Endothelial cell of umbilical vein (primary cell): ENCODE data around the gene CLDND1. TPM values are rescaled to one million over a fixed set of nuclear protein-coding genes. Genes with fewer than 3 reads are reported as not detected.

Experiments
- BruUV-seq: library from RNA; stranded (reverse); fragments of 400-500 nt; replicated peaks from 2 replicates; lab custom pipeline; 2021; lab: Mats Ljungman, UMichigan
- CTCF ChIA-PET: fragments of 300-600, 350-600 bp; sonication (Branson Sonifier 250); formaldehyde crosslinking; loops from one replicate; lab custom pipeline; 2021; ENCODE audit warnings: antibody characterized with exemption, inconsistent platforms; lab: Charles Lee
- POLR2A ChIA-PET: fragments of 300-600, 350-600 bp; sonication (Branson Sonifier 250); formaldehyde crosslinking; loops from one replicate; lab custom pipeline; 2021; ENCODE audit warnings: antibody characterized with exemption, inconsistent platforms; lab: Charles Lee
- DNase-seq: peaks from one replicate; pipeline ENCODE4 v3.0.0-alpha.2; 2011; ENCODE audit warnings: low read depth, low spot score
- FAIRE-seq: peaks from 2 replicates; lab custom pipeline; 2011; peaks lifted over from hg19 to GRCh38; lab: Jason Lieb, UNC
- H2AFZ ChIP-seq: 2 replicates; pipeline ENCODE4 v1.6.0; 2012; ENCODE audit warnings: low read depth, low read length, control low read depth, inconsistent platforms
- H3K27ac ChIP-seq: 2 replicates; pipeline ENCODE4 v1.5.1; 2011; ENCODE audit warnings: low read depth, mild to moderate bottlenecking, control low read depth, low read length, moderate library complexity; ENCODE audit not compliant: insufficient read depth
- H3K27me3 ChIP-seq, 2 experiments: 2 replicates each; pipeline versions ENCODE4 v1.6.0 to v1.6.1; 2011; ENCODE audit warnings: low read length in 2 of 2, mixed read lengths in 1 of 2; ENCODE audit not compliant: control insufficient read depth in 2 of 2, insufficient read depth in 2 of 2
- H3K36me3 ChIP-seq, 2 experiments: 2 replicates in 1 of 2; 3 replicates in 1 of 2; pipeline ENCODE4 v1.5.1; 2011; ENCODE audit warnings: low read length in 2 of 2, mild to moderate bottlenecking in 1 of 2, moderate library complexity in 1 of 2; ENCODE audit not compliant: control insufficient read depth in 2 of 2, insufficient read depth in 2 of 2; ENCODE audit errors: extremely low read depth in 1 of 2
- H3K4me1 ChIP-seq: 3 replicates; pipeline ENCODE4 v1.5.1; 2011; ENCODE audit warnings: mild to moderate bottlenecking, low read length; ENCODE audit not compliant: control insufficient read depth, insufficient read depth; ENCODE audit errors: extremely low read depth
- H3K4me2 ChIP-seq: 2 replicates; pipeline ENCODE4 v1.6.1; 2011; ENCODE audit warnings: low read length, control low read depth, mixed read lengths; ENCODE audit not compliant: insufficient read depth
- H3K4me3 ChIP-seq, 3 experiments: fragments of 200-600 bp in 1 of 3; sonication (generic), shearing (Covaris generic) in 1 of 3; replicated peaks in 1 of 3; 2 replicates each; pipeline ENCODE4 v1.5.1; 2011 to 2016; ENCODE audit warnings: control low read depth in 3 of 3, low read length in 3 of 3, mild to moderate bottlenecking in 2 of 3, inconsistent platforms in 1 of 3, low read depth in 1 of 3, moderate library complexity in 1 of 3; ENCODE audit not compliant: insufficient read depth in 1 of 3
- H3K79me2 ChIP-seq: 2 replicates; pipeline ENCODE4 v1.6.0; 2012; ENCODE audit warnings: low read length, inconsistent platforms; ENCODE audit not compliant: control insufficient read depth, insufficient read depth
- H3K9ac ChIP-seq: replicated peaks from 2 replicates; pipeline ENCODE3; 2011; ENCODE audit warnings: low read length, control low read depth; ENCODE audit not compliant: insufficient read depth; ENCODE audit errors: extremely low read depth
- H3K9me1 ChIP-seq: replicated peaks from 3 replicates; pipeline ENCODE4 v1.6.0; 2011; ENCODE audit warnings: mild to moderate bottlenecking, low read length; ENCODE audit not compliant: control insufficient read depth, insufficient read depth; ENCODE audit errors: extremely low read depth
- H3K9me3 ChIP-seq: replicated peaks from 2 replicates; pipeline ENCODE4 v1.5.1; 2012; ENCODE audit warnings: low read length, inconsistent platforms; ENCODE audit not compliant: control insufficient read depth, insufficient read depth
- H4K20me1 ChIP-seq: replicated peaks from 2 replicates; pipeline ENCODE3; 2011; ENCODE audit warnings: mild to moderate bottlenecking, low read length; ENCODE audit not compliant: control insufficient read depth, insufficient read depth; ENCODE audit errors: extremely low read depth
- EZH2 ChIP-seq: IDR thresholded peaks from 2 replicates; pipeline ENCODE4 v1.6.1; 2012; ENCODE audit warnings: borderline replicate concordance, low read depth, mild to moderate bottlenecking, moderate library complexity, low read length, inconsistent platforms; ENCODE audit not compliant: severe bottlenecking
- FOS ChIP-seq: IDR thresholded peaks from 2 replicates; pipeline ENCODE4 v1.6.1; 2011; ENCODE audit warnings: mild to moderate bottlenecking, low read length, moderate library complexity, borderline replicate concordance; ENCODE audit not compliant: insufficient read depth
- GATA2 ChIP-seq: IDR thresholded peaks from 2 replicates; pipeline ENCODE4 v1.7.0; 2011; ENCODE audit warnings: low read depth, mild to moderate bottlenecking, moderate library complexity, mixed read lengths, low read length; ENCODE audit not compliant: insufficient read length, insufficient read depth
- JUN ChIP-seq: IDR thresholded peaks from 2 replicates; pipeline ENCODE4 v1.6.1; 2011; ENCODE audit warnings: borderline replicate concordance, low read depth; ENCODE audit not compliant: insufficient read length, insufficient read depth
- MYC ChIP-seq: IDR thresholded peaks from one replicate; pipeline ENCODE4 v1.6.1; 2011; ENCODE audit warnings: mild to moderate bottlenecking, low read depth, low read length
- POLR2A ChIP-seq: IDR thresholded peaks from 2 replicates; pipeline ENCODE4 v1.6.1; 2012; ENCODE audit warnings: low read depth, mild to moderate bottlenecking, control low read depth, low read length
- POLR2AphosphoS5 ChIP-seq: IDR thresholded peaks from 2 replicates; pipeline ENCODE4 v1.6.1; 2012; ENCODE audit warnings: low read depth, mild to moderate bottlenecking, control low read depth, low read length, moderate library complexity; ENCODE audit not compliant: insufficient read depth
- dilution Hi-C: fragments of 300-500 bp; cut with MboI; formaldehyde crosslinking; loops from one replicate; pipeline ENCODE4 v1.15.0; 2019; ENCODE audit warnings: low sequenced_read_pairs; ENCODE audit not compliant: extremely low pct_ligation_motif_present
- intact Hi-C: fragments of 100-400 bp; cut with micrococcal nuclease; formaldehyde crosslinking; loops from one replicate; pipeline ENCODE4 v1.10.0; 2022
- polyA plus RNA-seq, 4 experiments: library from polyadenylated mRNA; depleted of rRNA in 3 of 4; stranded (reverse) in 3 of 4; unstranded in 1 of 4; fragments of >200 nt; gene quantifications; 2 replicates each; pipeline versions ENCODE4 v1.2.1 to v1.2.3, GENCODE V29; 2011 to 2012; ENCODE audit warnings: missing spikeins in 1 of 4
- total RNA-seq: library from RNA; stranded (reverse); gene quantifications from 2 replicates; pipeline ENCODE4 v1.2.3, GENCODE V29; 2021
- TF ChIP-seq, protein P1 (sequence below): IDR thresholded peaks from 2 replicates; pipeline ENCODE4 v1.6.1; 2011; ENCODE audit not compliant: insufficient read depth, insufficient read length
- TF ChIP-seq, protein P2 (sequence below), 2 donors: IDR thresholded peaks; 1 replicate in 1 of 2; 2 replicates in 1 of 2; pipeline ENCODE4 v1.5.1; 2011; ENCODE audit warnings: low read length in 2 of 2, mild to moderate bottlenecking in 2 of 2, moderate library complexity in 2 of 2, control low read depth in 1 of 2, inconsistent platforms in 1 of 2, low read depth in 1 of 2; ENCODE audit not compliant: insufficient read depth in 1 of 2; ENCODE audit errors: extremely low read depth in 1 of 2

The CLDND1 gene
- total and polyA plus RNA-seq, 2 donors (not counting 3 experiments of a cell fraction or from before 2014, with no cell fraction given) = 101 to 214 TPM

GRCh38 chr3:98514948-98515347, 7.8 kb downstream of the CLDND1 start:
- Histone ChIP-seq H4K20me1 (no peaks in the 10 kb centered on the region), H2AFZ (no peak overlapping the region), H3K4me2 (no peak overlapping the region), H3K36me3 (peaks cover 4 to 15% of the 10 kb centered on the region in 2 experiments), H3K4me1 (peaks cover 2% of the 10 kb centered on the region), H3K27ac (no peak overlapping the region), H3K9me3 (no peaks in the 10 kb centered on the region), H3K27me3 (no peaks in the 10 kb centered on the region), H3K9ac (no peak overlapping the region), H3K4me3 (no peak overlapping the region), H3K9me1 (no peaks in the 10 kb centered on the region), H3K79me2 (peaks cover 10% of the 10 kb centered on the region)
- no peak for DNase-seq
- dilution Hi-C loops = no loop called here
- no peak for FAIRE-seq
- TF ChIP-seq GATA2 (no peak), FOS (no peak), EZH2 (no peak), POLR2AphosphoS5 (no peak), MYC (no peak), JUN (no peak), POLR2A (no peak)
- TF ChIP-seq, protein P1, sequence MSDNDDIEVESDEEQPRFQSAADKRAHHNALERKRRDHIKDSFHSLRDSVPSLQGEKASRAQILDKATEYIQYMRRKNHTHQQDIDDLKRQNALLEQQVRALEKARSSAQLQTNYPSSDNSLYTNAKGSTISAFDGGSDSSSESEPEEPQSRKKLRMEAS = no peak
- TF ChIP-seq, protein P2, sequence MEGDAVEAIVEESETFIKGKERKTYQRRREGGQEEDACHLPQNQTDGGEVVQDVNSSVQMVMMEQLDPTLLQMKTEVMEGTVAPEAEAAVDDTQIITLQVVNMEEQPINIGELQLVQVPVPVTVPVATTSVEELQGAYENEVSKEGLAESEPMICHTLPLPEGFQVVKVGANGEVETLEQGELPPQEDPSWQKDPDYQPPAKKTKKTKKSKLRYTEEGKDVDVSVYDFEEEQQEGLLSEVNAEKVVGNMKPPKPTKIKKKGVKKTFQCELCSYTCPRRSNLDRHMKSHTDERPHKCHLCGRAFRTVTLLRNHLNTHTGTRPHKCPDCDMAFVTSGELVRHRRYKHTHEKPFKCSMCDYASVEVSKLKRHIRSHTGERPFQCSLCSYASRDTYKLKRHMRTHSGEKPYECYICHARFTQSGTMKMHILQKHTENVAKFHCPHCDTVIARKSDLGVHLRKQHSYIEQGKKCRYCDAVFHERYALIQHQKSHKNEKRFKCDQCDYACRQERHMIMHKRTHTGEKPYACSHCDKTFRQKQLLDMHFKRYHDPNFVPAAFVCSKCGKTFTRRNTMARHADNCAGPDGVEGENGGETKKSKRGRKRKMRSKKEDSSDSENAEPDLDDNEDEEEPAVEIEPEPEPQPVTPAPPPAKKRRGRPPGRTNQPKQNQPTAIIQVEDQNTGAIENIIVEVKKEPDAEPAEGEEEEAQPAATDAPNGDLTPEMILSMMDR (IDR thresholded peaks at IDR 0.05; ENCODE audit: extremely low read depth in 1 of 2, insufficient read depth in 1 of 2, low read depth in 1 of 2, low read length in 2 of 2) = no peak
- intact Hi-C loops = no loop called here
- no TSS peak for BruUV-seq
- POLR2A ChIA-PET = no interaction called here
- CTCF ChIA-PET = no interaction called here
